ENCODE data around the gene EML1. TPM values are rescaled to one million over a fixed set of nuclear protein-coding genes. Genes with fewer than 3 reads are reported as not detected.

Gene EML1
- total RNA-seq, 3 donors from 2014 or later = 5.4 to 82.5 (median 8.1) TPM

- Histone ChIP-seq H3K4me3 (no peak overlapping the region), H3K4me1 (ENCODE audit: low read depth) (peaks cover 9% of the 10 kb centered on the region), H3K9me3 (no peaks in the 10 kb centered on the region), H3K36me3 (ENCODE audit: low read depth) (no peaks in the 10 kb centered on the region)
- TF ChIP-seq, protein P1, sequence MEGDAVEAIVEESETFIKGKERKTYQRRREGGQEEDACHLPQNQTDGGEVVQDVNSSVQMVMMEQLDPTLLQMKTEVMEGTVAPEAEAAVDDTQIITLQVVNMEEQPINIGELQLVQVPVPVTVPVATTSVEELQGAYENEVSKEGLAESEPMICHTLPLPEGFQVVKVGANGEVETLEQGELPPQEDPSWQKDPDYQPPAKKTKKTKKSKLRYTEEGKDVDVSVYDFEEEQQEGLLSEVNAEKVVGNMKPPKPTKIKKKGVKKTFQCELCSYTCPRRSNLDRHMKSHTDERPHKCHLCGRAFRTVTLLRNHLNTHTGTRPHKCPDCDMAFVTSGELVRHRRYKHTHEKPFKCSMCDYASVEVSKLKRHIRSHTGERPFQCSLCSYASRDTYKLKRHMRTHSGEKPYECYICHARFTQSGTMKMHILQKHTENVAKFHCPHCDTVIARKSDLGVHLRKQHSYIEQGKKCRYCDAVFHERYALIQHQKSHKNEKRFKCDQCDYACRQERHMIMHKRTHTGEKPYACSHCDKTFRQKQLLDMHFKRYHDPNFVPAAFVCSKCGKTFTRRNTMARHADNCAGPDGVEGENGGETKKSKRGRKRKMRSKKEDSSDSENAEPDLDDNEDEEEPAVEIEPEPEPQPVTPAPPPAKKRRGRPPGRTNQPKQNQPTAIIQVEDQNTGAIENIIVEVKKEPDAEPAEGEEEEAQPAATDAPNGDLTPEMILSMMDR (IDR thresholded peaks at IDR 0.05) = no peak
- DNase-seq (no peak), ATAC-seq (no peak)
- intact Hi-C loops (cut with DNase I, micrococcal nuclease) = no loop called here
Measured at GRCh38 chr14:99878563-99878962, 85.3 kb downstream of the EML1 start.

GRCh38 chr14:99879401-99880295 lies 86.4 kb downstream of the EML1 start:
- Histone ChIP-seq H3K4me1 (ENCODE audit: low read depth) (peaks cover 9% of the 10 kb centered on the region), H3K9me3 (no peaks in the 10 kb centered on the region), H3K4me3 (no peak overlapping the region), H3K36me3 (ENCODE audit: low read depth) (no peaks in the 10 kb centered on the region)
- TF ChIP-seq, protein P1 (IDR thresholded peaks at IDR 0.05) = no peak
- intact Hi-C loops (cut with DNase I, micrococcal nuclease) = no loop called here
- ATAC-seq = peak; percentile 45
- DNase-seq = no peak

- H3K36me3 ChIP-seq (ENCODE audit: low read depth) = no peaks in the 10 kb centered on the region
- intact Hi-C loops (cut with DNase I, micrococcal nuclease) = no loop called here
- DNase-seq = no peak
- H3K4me1 ChIP-seq (ENCODE audit: low read depth) = peaks cover 9% of the 10 kb centered on the region
- ATAC-seq = no peak
- TF ChIP-seq, protein P1 (IDR thresholded peaks at IDR 0.05) = no peak
- H3K4me3 ChIP-seq = no peak overlapping the region
- H3K9me3 ChIP-seq = no peaks in the 10 kb centered on the region
Measured at GRCh38 chr14:99880651-99881420, 87.6 kb downstream of the EML1 start.

GRCh38 chr14:99883866-99884650 lies 90.8 kb downstream of the EML1 start:
- Histone ChIP-seq H3K9me3 (no peaks in the 10 kb centered on the region), H3K36me3 (ENCODE audit: low read depth) (no peaks in the 10 kb centered on the region), H3K4me1 (ENCODE audit: low read depth) (peaks cover 9% of the 10 kb centered on the region), H3K4me3 (no peak overlapping the region)
- intact Hi-C loops (cut with DNase I, micrococcal nuclease) = no loop called here
- no peak for DNase-seq
- TF ChIP-seq, protein P1 (IDR thresholded peaks at IDR 0.05) = no peak
- no peak for ATAC-seq
